WTC11 (cell line): ENCODE measurements around the gene HRAS. TPM values are rescaled to one million over a fixed set of nuclear protein-coding genes. Genes with fewer than 3 reads are reported as not detected.

ENCODE experiments used
- ATAC-seq: fragments of 200-7000 bp; cut with Tn5 transposase; 2 replicates; pipeline ENCODE4 v1.10.0; 2021; ENCODE audit warnings: mild to moderate bottlenecking, moderate library complexity
- CTCF ChIA-PET: fragments of 300-600 bp; sonication (Branson Sonifier 250); formaldehyde crosslinking; loops from one replicate; lab custom pipeline; 2021; ENCODE audit warnings: antibody characterized with exemption; lab: Charles Lee
- POLR2A ChIA-PET: fragments of 350-600 bp; sonication (Branson Sonifier 250); formaldehyde crosslinking; loops from one replicate; lab custom pipeline; 2021; ENCODE audit warnings: antibody characterized with exemption; lab: Charles Lee
- DNase-seq: peaks from one replicate; pipeline ENCODE4 v3.0.0; 2021; ENCODE audit warnings: low spot score
- H3K27ac Mint-ChIP-seq: 2 replicates; pipeline ENCODE4 v1.8.0; 2021; ENCODE audit warnings: mixed read lengths
- H3K27me3 Mint-ChIP-seq: 2 replicates; pipeline ENCODE4 v1.8.0; 2021; ENCODE audit warnings: low read depth, mild to moderate bottlenecking, moderate library complexity, mixed read lengths
- H3K36me3 Mint-ChIP-seq: 2 replicates; pipeline ENCODE4 v1.8.0; 2021; ENCODE audit warnings: mixed read lengths
- H3K4me1 Mint-ChIP-seq: 2 replicates; pipeline ENCODE4 v1.8.0; 2022; ENCODE audit warnings: mixed read lengths
- H3K4me3 Mint-ChIP-seq: 2 replicates; pipeline ENCODE4 v1.8.0; 2021; ENCODE audit warnings: mild to moderate bottlenecking, moderate library complexity, mixed read lengths
- H3K9me3 Mint-ChIP-seq: 2 replicates; pipeline ENCODE4 v1.8.0; 2021; ENCODE audit warnings: mixed read lengths
- AR ChIP-seq: fragments of 250-450 bp; sonication (Bioruptor Pico); IDR thresholded peaks from 2 replicates; pipeline ENCODE4 v1.9.0; 2021; ENCODE audit warnings: mild to moderate bottlenecking
- CBFB ChIP-seq: sonication (generic); formaldehyde crosslinking; IDR thresholded peaks from 2 replicates; pipeline ENCODE4 v1.8.1; 2022; ENCODE audit warnings: mild to moderate bottlenecking, low read depth, missing genetic modification reagents
- CDX4 ChIP-seq: fragments of 250-450 bp; sonication (Bioruptor Pico); IDR thresholded peaks from 2 replicates; pipeline ENCODE4 v1.9.0; 2021; ENCODE audit warnings: moderate library complexity, mild to moderate bottlenecking, inconsistent platforms, borderline replicate concordance
- CREM ChIP-seq: sonication (generic); formaldehyde crosslinking; IDR thresholded peaks from 2 replicates; pipeline ENCODE4 v1.8.1; 2022; ENCODE audit warnings: mild to moderate bottlenecking, missing genetic modification reagents, moderate library complexity
- CTCF ChIP-seq: fragments of 200-600 bp; IDR thresholded peaks from 2 replicates; pipeline ENCODE4 v1.8.0; 2022; ENCODE audit warnings: antibody characterized with exemption
- E2F1 ChIP-seq: sonication (generic); formaldehyde crosslinking; IDR thresholded peaks from 2 replicates; pipeline ENCODE4 v1.8.0; 2022; ENCODE audit warnings: mild to moderate bottlenecking, missing genetic modification reagents
- E2F4 ChIP-seq: sonication (generic); formaldehyde crosslinking; IDR thresholded peaks from 2 replicates; pipeline ENCODE4 v1.8.1; 2022; ENCODE audit warnings: low read depth, mild to moderate bottlenecking, moderate library complexity, missing genetic modification reagents, borderline replicate concordance
- E2F5 ChIP-seq: sonication (generic); formaldehyde crosslinking; IDR thresholded peaks from 2 replicates; pipeline ENCODE4 v1.8.1; 2022; ENCODE audit warnings: mild to moderate bottlenecking, moderate library complexity, missing genetic modification reagents
- ETV6 ChIP-seq: sonication (generic); formaldehyde crosslinking; IDR thresholded peaks from 2 replicates; pipeline ENCODE4 v1.8.1; 2022; ENCODE audit warnings: mild to moderate bottlenecking, missing genetic modification reagents
- FOXP4 ChIP-seq: sonication (generic); formaldehyde crosslinking; IDR thresholded peaks from 2 replicates; pipeline ENCODE4 v1.8.0; 2022; ENCODE audit warnings: mild to moderate bottlenecking, missing genetic modification reagents
- GABPB1 ChIP-seq: sonication (generic); formaldehyde crosslinking; IDR thresholded peaks from 2 replicates; pipeline ENCODE4 v1.8.1; 2023; ENCODE audit warnings: mild to moderate bottlenecking, missing genetic modification reagents
- IRF2 ChIP-seq: sonication (generic); formaldehyde crosslinking; IDR thresholded peaks from 2 replicates; pipeline ENCODE4 v1.8.0; 2022; ENCODE audit warnings: low read depth, missing genetic modification reagents, borderline replicate concordance
- KAT7 ChIP-seq: sonication (generic); formaldehyde crosslinking; IDR thresholded peaks from 2 replicates; pipeline ENCODE4 v1.8.1; 2023; ENCODE audit warnings: missing genetic modification reagents, mild to moderate bottlenecking, borderline replicate concordance
- MAX ChIP-seq: sonication (generic); formaldehyde crosslinking; IDR thresholded peaks from 2 replicates; pipeline ENCODE4 v1.8.0; 2022; ENCODE audit warnings: mild to moderate bottlenecking, missing genetic modification reagents
- NFATC4 ChIP-seq: fragments of 250-450 bp; sonication (Bioruptor Pico); IDR thresholded peaks from 2 replicates; pipeline ENCODE4 v1.9.0; 2021; ENCODE audit warnings: mild to moderate bottlenecking
- NFE2L1 ChIP-seq: sonication (generic); formaldehyde crosslinking; IDR thresholded peaks from 2 replicates; pipeline ENCODE4 v1.8.1; 2023; ENCODE audit warnings: missing genetic modification reagents
- NFYB ChIP-seq: sonication (generic); formaldehyde crosslinking; conservative IDR thresholded peaks from 2 replicates; pipeline ENCODE4 v1.8.0; 2022; ENCODE audit warnings: low read depth, missing genetic modification reagents
- NR2C2 ChIP-seq: sonication (generic); formaldehyde crosslinking; IDR thresholded peaks from 2 replicates; pipeline ENCODE4 v1.8.0; 2022; ENCODE audit warnings: mild to moderate bottlenecking, missing genetic modification reagents
- NR3C1 ChIP-seq: sonication (generic); formaldehyde crosslinking; conservative IDR thresholded peaks from 2 replicates; pipeline ENCODE4 v1.8.1; 2023; ENCODE audit warnings: low read depth, mild to moderate bottlenecking, missing genetic modification reagents
- RORB ChIP-seq: fragments of 250-450 bp; sonication (Bioruptor Pico); IDR thresholded peaks from 2 replicates; pipeline ENCODE4 v1.9.0; 2021; ENCODE audit warnings: mild to moderate bottlenecking
- TCF7 ChIP-seq: sonication (generic); formaldehyde crosslinking; IDR thresholded peaks from 2 replicates; pipeline ENCODE4 v1.8.0; 2022; ENCODE audit warnings: mild to moderate bottlenecking, low read depth, missing genetic modification reagents, moderate library complexity
- TP53 ChIP-seq: sonication (generic); formaldehyde crosslinking; IDR thresholded peaks from 2 replicates; pipeline ENCODE4 v1.8.1; 2023; ENCODE audit warnings: mild to moderate bottlenecking, missing genetic modification reagents
- USF2 ChIP-seq: sonication (generic); formaldehyde crosslinking; IDR thresholded peaks from 2 replicates; pipeline ENCODE4 v1.8.1; 2023; ENCODE audit warnings: mild to moderate bottlenecking, missing genetic modification reagents, moderate library complexity
- ZBTB21 ChIP-seq: sonication (generic); formaldehyde crosslinking; IDR thresholded peaks from 2 replicates; pipeline ENCODE4 v1.8.1; 2023; ENCODE audit warnings: mild to moderate bottlenecking, missing genetic modification reagents, borderline replicate concordance
- ZNF138 ChIP-seq: sonication (generic); formaldehyde crosslinking; conservative IDR thresholded peaks from 2 replicates; pipeline ENCODE4 v1.8.1; 2022; ENCODE audit warnings: mild to moderate bottlenecking, moderate library complexity, missing genetic modification reagents
- ZNF416 ChIP-seq: fragments of 250-450 bp; sonication (Bioruptor Pico); IDR thresholded peaks from 2 replicates; pipeline ENCODE4 v1.9.0; 2021; ENCODE audit warnings: mild to moderate bottlenecking, inconsistent platforms
- ZNF423 ChIP-seq: fragments of 250-450 bp; sonication (Bioruptor Pico); IDR thresholded peaks from 2 replicates; pipeline ENCODE4 v2.1.2; 2022; ENCODE audit warnings: mild to moderate bottlenecking, moderate library complexity
- total RNA-seq: library from RNA; stranded (reverse); gene quantifications from 3 replicates; pipeline ENCODE4 v1.2.3, GENCODE V29; 2021

Gene HRAS
- total RNA-seq, 1 experiment from 2014 or later = 62.4 TPM

GRCh38 chr11:551131-551530 lies 15.8 kb upstream of the HRAS start:
- H3K27ac Mint-ChIP-seq = no peak overlapping the region
- CTCF ChIA-PET = interaction anchor here (0.7 to 1.1 kb wide), 3 partner anchors 25 to 205 kb away, joined by 3 to 4 read pairs (median 3); no protein-coding TSS in a partner anchor
- H3K4me1 Mint-ChIP-seq = no peaks in the 10 kb centered on the region
- no peak for DNase-seq
- TF ChIP-seq RORB (CRISPR knock-in tag) (no peak), KAT7 (CRISPR knock-in tag) (no peak), ZBTB21 (CRISPR knock-in tag) (no peak), CTCF (no peak), AR (no peak), ZNF138 (CRISPR knock-in tag) (no peak), CBFB (no peak), ZNF423 (no peak), CDX4 (CRISPR knock-in tag) (no peak), IRF2 (CRISPR knock-in tag) (no peak), MAX (no peak), TCF7 (no peak), NFYB (CRISPR knock-in tag) (no peak), E2F5 (no peak), GABPB1 (CRISPR knock-in tag) (no peak)
- TF ChIP-seq, all 79 proteins: peak for 0
- POLR2A ChIA-PET = no interaction called here
- ATAC-seq = no peak
- Mint-ChIP-seq H3K9me3 (no peaks in the 10 kb centered on the region), H3K27me3 (peaks cover 3% of the 10 kb centered on the region), H3K36me3 (no peaks in the 10 kb centered on the region), H3K4me3 (no peak overlapping the region)

- no peaks in the 10 kb centered on the region for H3K9me3 Mint-ChIP-seq
- TF ChIP-seq CREM (CRISPR knock-in tag) (no peak), TP53 (CRISPR knock-in tag) (no peak), NR2C2 (no peak), ZNF416 (CRISPR knock-in tag) (no peak), NR3C1 (CRISPR knock-in tag) (no peak), NFATC4 (CRISPR knock-in tag) (no peak), NFE2L1 (no peak), E2F1 (CRISPR knock-in tag) (no peak), ETV6 (CRISPR knock-in tag) (no peak), E2F4 (no peak), FOXP4 (CRISPR knock-in tag) (no peak), USF2 (CRISPR knock-in tag) (no peak)
- DNase-seq = no peak
- ATAC-seq = no peak
- peaks cover under 1% of the 10 kb centered on the region; the same call in 1 of the 2 replicates for H3K27me3 Mint-ChIP-seq
- H3K27ac Mint-ChIP-seq = no peak overlapping the region
- POLR2A ChIA-PET = no interaction called here
- H3K4me1 Mint-ChIP-seq = no peaks in the 10 kb centered on the region
- no peaks in the 10 kb centered on the region for H3K36me3 Mint-ChIP-seq
- CTCF ChIA-PET = interaction anchor here (0.7 to 1.1 kb wide), 3 partner anchors 25 to 205 kb away, joined by 3 to 4 read pairs (median 3); no protein-coding TSS in a partner anchor
- no peak overlapping the region for H3K4me3 Mint-ChIP-seq
Observed at GRCh38 chr11:550746-551085, 15.3 kb upstream of the HRAS start.
